Adrenal gland (tissue), 12 donors: Measurements from ENCODE around the gene AMMECR1. TPM values are rescaled to one million over a fixed set of nuclear protein-coding genes. Genes with fewer than 3 reads are reported as not detected.
A peak's percentile ranks its signal among the peaks of the same experiment; 100 is the strongest.

ENCODE experiments used
- DNase-seq, 7 donors: peaks; one replicate each; pipeline ENCODE4 v3.0.0-alpha.2; 2019 to 2020
- H3K27ac ChIP-seq, 5 donors: fragments of 200-600 bp; sonication (generic) in 4 of 5; 1 replicate in 3 of 5; 2 replicates in 2 of 5; pipeline versions ENCODE4 v1.5.1 to v1.8.0; 2016 to 2020; ENCODE audit warnings: mild to moderate bottlenecking in 1 of 5
- H3K27me3 ChIP-seq: fragments of 200-600 bp; 2 replicates; pipeline ENCODE4 v1.8.0; 2021
- H3K36me3 ChIP-seq, 2 donors: fragments of 200-600 bp; replicated peaks in 1 of 2; 1 replicate in 1 of 2; 2 replicates in 1 of 2; pipeline versions ENCODE4 v1.5.1 to v1.8.0; 2018 to 2022
- H3K4me1 ChIP-seq, 2 donors: fragments of 200-600 bp; replicated peaks in 1 of 2; 1 replicate in 1 of 2; 2 replicates in 1 of 2; pipeline versions ENCODE4 v1.5.1 to v1.8.0; 2018 to 2021
- H3K4me3 ChIP-seq, 4 donors: fragments of 200-600 bp; sonication (generic) in 3 of 4; one replicate each; pipeline ENCODE4 v1.5.1; 2016 to 2018
- H3K9me3 ChIP-seq, 3 donors: fragments of 200-600 bp; sonication (generic) in 1 of 3; replicated peaks in 1 of 3; 1 replicate in 2 of 3; 2 replicates in 1 of 3; pipeline versions ENCODE4 v1.5.1 to v1.8.0; 2016 to 2021
- POLR2A ChIP-seq, 2 donors: fragments of 450-650 bp; IDR thresholded peaks; one replicate each; pipeline ENCODE4 v1.6.1; 2017; ENCODE audit warnings: antibody characterized with exemption in 2 of 2, mild to moderate bottlenecking in 2 of 2, moderate library complexity in 1 of 2
- WGBS, 4 donors: extraction: QIAGEN DNeasy Blood & Tissue Kit in 2 of 4; methylation state at CpG; one replicate each; pipeline versions ENCODE4 v1.1.5 to v1.1.7; 2013 to 2017; 5-methylcytosine and 5-hydroxymethylcytosine counted together
- intact Hi-C, 2 donors: fragments of 100-400 bp; cut with DNase I; formaldehyde crosslinking; loops; one replicate each; pipeline versions ENCODE4 v1.14.1 to v1.15.0; 2022 to 2023
- polyA plus RNA-seq, 3 donors: library from polyadenylated mRNA; stranded (reverse); fragments of 200-250 nt in 2 of 3; fragments of 350-450 nt in 1 of 3; fragmentation: Illumina TruSeq in 1 of 3; extraction: RNeasy Lipid Tissue Mini Kit (QIAGEN cat#74804) in 1 of 3; gene quantifications; one replicate each; pipeline ENCODE4 v1.2.3, GENCODE V29; 2013 to 2014
- total RNA-seq, 9 donors: library from RNA; depleted of rRNA in 4 of 9; stranded (reverse); fragments of >200 nt in 4 of 9; fragments of 120-200 nt in 1 of 9; fragmentation: NEBNext Ultra II Directional in 1 of 9; extraction: Animal tissue kit (Norgen Biotek cat#: 25700) in 1 of 9; gene quantifications; one replicate each; pipeline versions ENCODE4 v1.1.0 to v1.2.4, GENCODE V29; 2013 to 2023
- TF ChIP-seq, protein P1 (sequence below), 6 experiments: fragments of 450-650 bp in 4 of 6; fragments of 200-600 bp in 2 of 6; sonication (generic) in 1 of 6; IDR thresholded peaks; 1 replicate in 5 of 6; 2 replicates in 1 of 6; pipeline versions ENCODE4 v1.5.1 to v1.8.0; 2016 to 2021; ENCODE audit warnings: antibody characterized with exemption in 6 of 6, mild to moderate bottlenecking in 2 of 6, moderate library complexity in 1 of 6
- donor health status: healthy with polysubstance abuse.
- donor health status: Bipolar disorder and iron deficiency.
- donor health status: DM: yes; HTN: yes; CAD: no.
- donor health status: DM: no; HTN: no; CAD: no.
- donor health status: DM: no; HTN: no; CAD: no.
- donor health status: DM: yes; HTN: yes; CAD: no.

Gene AMMECR1
- total and polyA plus RNA-seq, 12 donors = 2.6 to 20.1 (median 7.8) TPM

DNA sequence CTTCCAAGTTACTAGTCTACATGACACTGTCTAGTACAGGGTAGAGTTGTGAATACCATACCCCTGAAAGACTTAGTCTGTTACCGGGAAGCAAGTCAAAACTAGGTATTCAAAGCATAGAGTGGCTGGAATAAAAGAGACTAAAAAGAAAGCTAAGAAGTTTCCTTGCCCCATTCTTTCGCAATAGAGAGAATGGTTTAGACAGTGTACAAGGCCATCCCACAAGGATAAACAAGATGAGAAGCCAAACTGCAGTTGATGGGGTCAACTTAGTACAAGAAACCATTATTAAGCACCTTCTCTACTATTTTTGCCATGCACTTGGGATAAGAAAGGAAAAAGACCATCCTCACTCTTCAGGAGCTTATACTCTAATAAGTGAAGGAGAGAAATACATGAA lies 30.3 kb downstream of the AMMECR1 start:
- TF ChIP-seq, protein P1, sequence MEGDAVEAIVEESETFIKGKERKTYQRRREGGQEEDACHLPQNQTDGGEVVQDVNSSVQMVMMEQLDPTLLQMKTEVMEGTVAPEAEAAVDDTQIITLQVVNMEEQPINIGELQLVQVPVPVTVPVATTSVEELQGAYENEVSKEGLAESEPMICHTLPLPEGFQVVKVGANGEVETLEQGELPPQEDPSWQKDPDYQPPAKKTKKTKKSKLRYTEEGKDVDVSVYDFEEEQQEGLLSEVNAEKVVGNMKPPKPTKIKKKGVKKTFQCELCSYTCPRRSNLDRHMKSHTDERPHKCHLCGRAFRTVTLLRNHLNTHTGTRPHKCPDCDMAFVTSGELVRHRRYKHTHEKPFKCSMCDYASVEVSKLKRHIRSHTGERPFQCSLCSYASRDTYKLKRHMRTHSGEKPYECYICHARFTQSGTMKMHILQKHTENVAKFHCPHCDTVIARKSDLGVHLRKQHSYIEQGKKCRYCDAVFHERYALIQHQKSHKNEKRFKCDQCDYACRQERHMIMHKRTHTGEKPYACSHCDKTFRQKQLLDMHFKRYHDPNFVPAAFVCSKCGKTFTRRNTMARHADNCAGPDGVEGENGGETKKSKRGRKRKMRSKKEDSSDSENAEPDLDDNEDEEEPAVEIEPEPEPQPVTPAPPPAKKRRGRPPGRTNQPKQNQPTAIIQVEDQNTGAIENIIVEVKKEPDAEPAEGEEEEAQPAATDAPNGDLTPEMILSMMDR (IDR thresholded peaks at IDR 0.05) = no peak
- no peak for TF ChIP-seq POLR2A (IDR thresholded peaks at IDR 0.05)
- WGBS, 4 donors = 59 to 65% (median 63%) methylated on average over 2 of the region's 2 CpGs

DNA sequence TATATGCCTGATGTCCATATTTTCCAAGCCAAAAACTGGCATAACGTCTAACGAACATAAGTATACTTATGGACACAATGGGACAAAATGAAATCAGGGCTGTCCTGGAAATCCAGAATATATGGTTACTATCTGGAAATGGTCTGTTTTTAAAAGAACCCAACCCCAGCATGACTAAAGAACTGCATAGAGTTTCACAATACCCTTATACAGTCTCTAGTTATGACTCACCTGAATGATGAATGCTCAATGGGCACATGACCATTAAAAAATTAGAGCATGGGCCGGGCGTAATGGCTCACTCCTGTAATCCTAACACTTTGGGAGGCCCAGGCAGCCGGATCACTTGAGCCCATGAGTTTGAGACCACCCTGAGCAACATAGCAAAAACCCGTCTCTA lies 31.8 kb downstream of the AMMECR1 start:
- no peak overlapping the region for H3K4me3 ChIP-seq
- H3K27me3 ChIP-seq = no peaks in the 10 kb centered on the region
- WGBS, 4 donors = 47 to 70% (median 62%) methylated on average over 4 to 6 of the region's 6 CpGs
- H3K36me3 ChIP-seq = no peaks in the 10 kb centered on the region
- no peaks in the 10 kb centered on the region for H3K4me1 ChIP-seq
- peak overlapping the region in 2 of 5 donors; percentile 45 to 49 for H3K27ac ChIP-seq
- DNase-seq = peak in 5 of 7 donors; percentile 28 to 47 (median 31)
- no peaks in the 10 kb centered on the region for H3K9me3 ChIP-seq
- intact Hi-C loops = no loop called here
- TF ChIP-seq, protein P1 (IDR thresholded peaks at IDR 0.05) = no peak
- TF ChIP-seq POLR2A (IDR thresholded peaks at IDR 0.05) = no peak

More for the DNA sequence above, 30.3 kb downstream of the AMMECR1 start:
- Histone ChIP-seq H3K27me3 (no peaks in the 10 kb centered on the region), H3K4me3 (no peak overlapping the region), H3K9me3 (no peaks in the 10 kb centered on the region), H3K4me1 (no peaks in the 10 kb centered on the region), H3K36me3 (no peaks in the 10 kb centered on the region), H3K27ac (peak overlapping the region in 3 of 5 donors; percentile 11 to 45 (median 12))
- intact Hi-C loops = no loop called here
- peak in 1 of 7 donors; percentile 2 for DNase-seq

DNA sequence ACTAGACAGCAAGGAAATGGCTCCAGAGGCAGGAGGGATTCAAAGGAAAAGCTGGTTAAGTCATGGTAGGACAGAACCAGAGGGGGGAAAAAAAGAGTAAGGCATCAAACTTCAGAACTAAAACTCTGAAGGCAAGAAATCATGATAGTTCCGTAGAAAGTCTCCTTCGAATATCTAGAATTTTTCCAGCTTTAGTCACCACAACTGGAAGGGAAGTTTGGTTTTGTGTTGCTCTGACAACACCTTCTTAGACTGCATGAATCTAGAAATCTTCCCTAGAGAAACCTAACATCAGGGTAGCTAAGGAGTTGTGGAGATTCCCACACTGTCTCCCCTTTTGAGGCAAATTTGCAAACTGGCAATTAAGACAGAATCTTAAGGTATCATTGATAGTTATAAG lies 33.7 kb downstream of the AMMECR1 start:
- H3K4me1 ChIP-seq = no peaks in the 10 kb centered on the region
- no peak overlapping the region for H3K27ac ChIP-seq
- no peak for DNase-seq
- no peaks in the 10 kb centered on the region for H3K27me3 ChIP-seq
- H3K36me3 ChIP-seq = no peaks in the 10 kb centered on the region
- TF ChIP-seq, protein P1 (IDR thresholded peaks at IDR 0.05) = no peak
- TF ChIP-seq POLR2A (IDR thresholded peaks at IDR 0.05) = no peak
- 48 to 69% (median 57%) methylated on average over 2 of the region's 2 CpGs for WGBS, 4 donors
- no peaks in the 10 kb centered on the region for H3K9me3 ChIP-seq
- intact Hi-C loops = no loop called here
- H3K4me3 ChIP-seq = no peak overlapping the region

DNA sequence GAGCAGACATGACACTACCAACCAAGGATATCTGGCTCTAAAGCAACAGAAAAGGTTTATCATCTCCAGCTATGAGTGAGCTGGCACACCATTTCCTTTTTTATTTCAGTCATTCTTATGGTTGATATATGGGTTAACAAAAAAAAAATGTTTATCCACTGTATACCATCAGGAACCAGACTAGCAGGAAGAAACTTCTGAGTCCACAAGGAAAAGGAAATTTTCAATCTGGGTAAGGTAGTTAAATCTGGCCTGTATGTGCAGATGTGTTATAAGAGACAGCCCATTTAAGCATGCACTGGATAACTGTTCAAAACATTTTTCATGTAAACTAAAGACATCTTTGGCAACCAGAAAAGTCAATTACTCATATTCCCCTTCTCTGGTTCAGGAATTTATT lies 35.0 kb downstream of the AMMECR1 start:
- no peak for DNase-seq
- Histone ChIP-seq H3K36me3 (no peaks in the 10 kb centered on the region), H3K4me1 (no peaks in the 10 kb centered on the region), H3K27ac (no peak overlapping the region), H3K27me3 (no peaks in the 10 kb centered on the region), H3K4me3 (no peak overlapping the region), H3K9me3 (no peaks in the 10 kb centered on the region)
- intact Hi-C loops = no loop called here
- TF ChIP-seq, protein P1 (IDR thresholded peaks at IDR 0.05) = no peak
